Kidney glomerular epithelial cell (primary cell): ENCODE measurements around the gene DUSP28.
"Not testable (repeated sequence)": the region's sequence is repeated elsewhere in the genome, so short reads cannot be mapped to it uniquely, and the experiment has no call there.

Experiments used
- DNase-seq: peaks from one replicate; lab custom pipeline; 2025; lab: John Stamatoyannopoulos, UW

The DUSP28 gene

GRCh38 chr2:240527153-240527750 is 32.9 kb upstream of the DUSP28 start:
- no peak for DNase-seq

- no peak for DNase-seq
These were observed 31.6 kb upstream of the DUSP28 start for GRCh38 chr2:240528406-240529040.

GRCh38 chr2:240529344-240529999 is 30.7 kb upstream of the DUSP28 start:
- DNase-seq = no peak

GRCh38 chr2:240530181-240530580 is 30.0 kb upstream of the DUSP28 start:
- no peak for DNase-seq

DNA sequence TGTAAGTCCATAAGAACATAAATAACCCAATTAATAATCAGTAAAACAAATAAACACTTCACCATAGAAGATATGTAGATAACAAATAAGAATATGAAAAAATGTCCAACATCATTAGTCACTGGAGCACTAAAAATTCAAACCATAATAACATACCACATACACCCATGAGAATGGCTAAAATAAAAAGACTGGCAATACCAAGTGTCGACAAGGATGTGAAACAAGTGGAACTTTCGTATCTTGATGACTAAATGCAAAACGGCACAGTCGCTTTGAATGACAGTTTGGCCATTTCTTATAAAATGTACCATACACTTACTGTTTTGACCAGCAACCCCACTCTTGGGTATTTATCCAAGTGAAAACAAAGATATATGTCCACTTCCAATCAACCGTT is 29.1 kb upstream of the DUSP28 start:
- no peak for DNase-seq

GRCh38 chr2:240532031-240532775 is 28.0 kb upstream of the DUSP28 start:
- DNase-seq = no peak

GRCh38 chr2:240538031-240538780 is 22.0 kb upstream of the DUSP28 start:
- DNase-seq = no peak

DNA sequence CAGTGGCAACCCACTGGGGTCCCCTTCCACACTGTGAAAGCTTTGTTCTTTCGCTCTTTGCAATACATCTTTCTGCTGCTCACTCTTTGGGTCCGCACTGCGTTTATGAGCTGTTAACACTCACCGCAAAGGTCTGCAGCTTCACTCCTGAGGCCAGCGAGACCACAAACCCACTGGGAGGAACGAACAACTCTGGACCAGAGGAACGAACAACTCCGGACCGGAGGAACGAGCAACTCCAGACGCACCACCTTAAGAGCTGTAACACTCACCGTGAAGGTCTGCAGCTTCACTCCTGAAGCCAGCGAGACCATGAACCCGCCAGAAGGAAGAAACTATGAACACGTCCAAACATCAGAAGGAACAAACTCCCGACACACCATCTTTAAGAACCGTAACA is 21.1 kb upstream of the DUSP28 start:
- DNase-seq = not testable (repeated sequence)

GRCh38 chr2:240539906-240540305 is 20.3 kb upstream of the DUSP28 start:
- DNase-seq = no peak

- DNase-seq = no peak
These were observed 8.9 kb upstream of the DUSP28 start for GRCh38 chr2:240551288-240551687.

DNA sequence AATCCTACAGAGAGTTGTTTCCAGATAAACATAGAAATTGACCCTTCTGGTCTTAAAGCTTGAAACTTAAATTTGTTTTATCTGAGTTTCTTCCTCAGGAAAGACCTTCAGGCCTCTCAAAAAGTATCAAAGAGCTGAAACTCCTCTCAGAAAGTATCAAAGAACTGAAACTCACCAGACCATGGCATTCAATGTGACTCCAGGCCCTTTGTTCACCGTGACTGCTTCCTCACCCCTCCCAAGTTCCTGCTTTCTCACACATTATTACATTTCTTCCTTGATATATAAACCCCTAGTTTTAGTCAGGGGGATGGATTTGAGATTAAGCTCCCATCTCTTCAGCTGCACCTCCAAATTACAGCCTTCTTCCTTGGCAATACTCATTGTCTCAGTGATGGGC is 8.3 kb upstream of the DUSP28 start:
- DNase-seq = peak; percentile 19

- DNase-seq = no peak
These were observed 6.1 kb upstream of the DUSP28 start for GRCh38 chr2:240553956-240554480.

DNA sequence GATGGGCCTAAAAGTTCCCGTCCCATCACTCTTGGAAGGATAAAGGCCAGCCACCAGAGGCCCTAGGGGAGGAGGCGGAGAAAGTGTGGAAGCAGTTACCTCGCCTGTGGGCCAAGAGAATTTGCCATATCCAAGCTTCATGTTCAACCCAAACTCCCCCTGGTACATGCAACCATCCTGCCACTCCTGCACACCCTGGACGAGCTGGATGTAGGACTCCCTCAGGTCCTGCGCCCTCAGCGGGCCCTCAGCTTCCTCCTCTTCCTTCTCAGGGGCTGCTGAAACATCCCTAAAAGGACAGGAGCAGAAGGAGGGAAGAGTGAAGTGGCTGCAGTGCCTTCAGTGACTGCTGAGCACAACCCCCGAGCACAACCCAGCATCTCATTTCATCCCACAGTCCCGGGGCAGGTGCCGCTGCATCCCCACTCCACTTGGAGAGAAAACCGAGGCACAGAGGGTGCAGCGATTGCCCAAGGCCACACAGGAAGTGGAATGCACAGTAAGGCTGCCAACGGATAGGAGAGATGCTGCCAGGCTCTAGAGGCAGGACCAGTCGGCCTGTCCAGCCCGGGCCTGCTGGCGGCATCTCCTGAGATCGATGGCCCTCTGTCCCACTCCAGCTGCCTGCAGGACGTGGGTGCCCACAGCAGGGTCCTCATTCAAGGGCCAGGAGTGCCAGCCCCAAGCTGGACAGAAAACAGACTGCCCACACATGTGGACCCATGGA is 5.2 kb upstream of the DUSP28 start:
- DNase-seq = no peak

GRCh38 chr2:240555541-240556250 is 4.5 kb upstream of the DUSP28 start:
- DNase-seq = no peak

GRCh38 chr2:240556553-240557100 is 3.5 kb upstream of the DUSP28 start:
- DNase-seq = no peak

GRCh38 chr2:240557101-240557751 is 2.9 kb upstream of the DUSP28 start:
- DNase-seq = no peak

DNA sequence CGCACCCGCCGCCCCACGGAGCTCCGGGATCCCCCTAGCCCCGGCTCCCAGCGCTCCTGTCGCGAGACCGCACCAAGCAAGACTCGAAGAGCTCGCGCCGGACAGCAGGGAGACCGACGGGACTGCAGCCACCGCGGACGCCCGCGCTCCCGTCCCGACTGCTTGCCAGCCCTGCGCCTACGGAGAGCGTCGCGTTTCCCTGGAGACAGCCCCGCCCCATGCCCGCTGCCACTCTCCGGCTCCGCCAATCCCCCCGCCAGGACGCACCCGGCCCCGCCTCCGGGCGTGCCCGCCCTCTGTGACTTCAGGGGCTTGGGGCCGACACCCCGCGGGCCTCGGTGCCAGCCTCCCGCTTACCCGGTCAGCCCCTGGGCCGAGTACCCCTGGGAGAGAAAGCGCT is 2.3 kb upstream of the DUSP28 start, which contains the start of gene ANKMY1:
ANKMY1 (minus strand) TSS at position 181 of the 400 bp plus-strand sequence. CDS start 653 bp downstream, outside the sequence.
- peak; percentile 55 for DNase-seq

- no peak for DNase-seq
These were observed 1.9 kb upstream of the DUSP28 start for GRCh38 chr2:240558236-240558761.

DNA sequence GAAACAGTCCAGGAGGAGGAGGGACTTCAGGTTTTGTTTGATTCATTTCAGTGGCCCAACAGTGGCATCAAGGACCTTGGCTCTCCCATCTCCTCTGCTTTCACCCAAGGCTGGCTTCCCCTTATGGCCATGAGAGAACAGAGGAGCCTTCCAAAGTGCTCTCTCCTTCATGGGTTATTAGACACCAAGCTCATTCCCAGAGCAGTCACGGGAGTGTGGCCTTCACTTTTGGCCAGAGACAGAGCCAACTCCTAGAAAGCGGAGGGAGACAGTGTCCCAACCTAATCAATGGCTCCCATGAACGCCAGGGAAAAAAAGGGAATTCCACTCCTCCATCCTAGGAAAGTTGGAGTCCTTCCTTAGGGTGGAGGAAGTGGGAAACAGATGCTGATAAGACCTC is 871 bp upstream of the DUSP28 start:
- DNase-seq = no peak
